ENCODE measurements around the gene BCAM.

DNA sequence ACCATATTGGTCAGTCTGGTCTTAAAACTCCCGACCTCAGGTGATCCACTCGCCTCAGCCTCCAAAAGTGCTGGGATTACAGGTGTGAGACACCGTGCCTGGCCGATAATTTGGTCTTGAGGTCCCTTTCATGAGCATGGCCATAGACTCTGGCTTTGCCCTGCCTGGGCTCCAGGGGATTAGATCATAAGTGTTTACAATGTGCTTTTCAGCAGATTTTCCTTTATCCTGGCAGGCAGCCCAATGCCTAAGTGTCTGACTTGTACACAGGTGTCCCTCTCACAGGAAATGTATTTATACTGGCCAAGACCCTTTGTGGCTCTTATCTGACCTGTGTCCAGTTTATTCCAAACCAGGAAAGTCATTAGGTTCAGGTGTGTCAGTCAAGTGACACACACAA is 15.9 kb downstream of the BCAM start:
- TF ChIP-seq, protein P1, sequence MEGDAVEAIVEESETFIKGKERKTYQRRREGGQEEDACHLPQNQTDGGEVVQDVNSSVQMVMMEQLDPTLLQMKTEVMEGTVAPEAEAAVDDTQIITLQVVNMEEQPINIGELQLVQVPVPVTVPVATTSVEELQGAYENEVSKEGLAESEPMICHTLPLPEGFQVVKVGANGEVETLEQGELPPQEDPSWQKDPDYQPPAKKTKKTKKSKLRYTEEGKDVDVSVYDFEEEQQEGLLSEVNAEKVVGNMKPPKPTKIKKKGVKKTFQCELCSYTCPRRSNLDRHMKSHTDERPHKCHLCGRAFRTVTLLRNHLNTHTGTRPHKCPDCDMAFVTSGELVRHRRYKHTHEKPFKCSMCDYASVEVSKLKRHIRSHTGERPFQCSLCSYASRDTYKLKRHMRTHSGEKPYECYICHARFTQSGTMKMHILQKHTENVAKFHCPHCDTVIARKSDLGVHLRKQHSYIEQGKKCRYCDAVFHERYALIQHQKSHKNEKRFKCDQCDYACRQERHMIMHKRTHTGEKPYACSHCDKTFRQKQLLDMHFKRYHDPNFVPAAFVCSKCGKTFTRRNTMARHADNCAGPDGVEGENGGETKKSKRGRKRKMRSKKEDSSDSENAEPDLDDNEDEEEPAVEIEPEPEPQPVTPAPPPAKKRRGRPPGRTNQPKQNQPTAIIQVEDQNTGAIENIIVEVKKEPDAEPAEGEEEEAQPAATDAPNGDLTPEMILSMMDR (IDR thresholded peaks at IDR 0.05; ENCODE audit: poor library complexity), result no peak
- no peak for TF ChIP-seq EZH2 (IDR thresholded peaks at IDR 0.05; ENCODE audit: borderline replicate concordance)

Data from hepatocyte (in vitro differentiated cells).